ENCODE results near the gene BEND6. TPM values are rescaled to one million over a fixed set of nuclear protein-coding genes. Genes with fewer than 3 reads are reported as not detected.
"Not testable (repeated sequence)": the region's sequence is repeated elsewhere in the genome, so short reads cannot be mapped to it uniquely, and the experiment has no call there.

BEND6 gene
- total RNA-seq, 1 donor from 2014 or later = 1.3 TPM

DNA sequence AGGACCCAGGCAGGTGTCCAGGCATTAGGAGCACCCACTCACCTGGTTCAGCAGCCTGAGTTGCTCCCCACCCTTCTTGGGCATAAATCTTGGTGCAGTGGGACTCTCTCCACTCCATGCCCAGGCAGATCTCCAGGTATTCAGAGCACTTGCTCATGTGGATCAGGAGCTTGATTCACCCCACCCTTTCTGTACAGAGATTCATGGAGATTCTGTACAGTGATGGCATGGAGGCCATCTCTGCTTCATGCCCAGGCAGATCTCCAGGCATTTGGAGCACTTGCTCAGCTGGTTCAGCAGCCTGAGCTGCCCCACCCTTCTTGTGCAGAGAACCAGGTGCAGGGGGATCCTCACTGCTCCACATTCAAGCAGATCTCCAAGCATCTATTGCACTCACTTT lies 44.1 kb downstream of the BEND6 start:
- TF ChIP-seq, protein P1, sequence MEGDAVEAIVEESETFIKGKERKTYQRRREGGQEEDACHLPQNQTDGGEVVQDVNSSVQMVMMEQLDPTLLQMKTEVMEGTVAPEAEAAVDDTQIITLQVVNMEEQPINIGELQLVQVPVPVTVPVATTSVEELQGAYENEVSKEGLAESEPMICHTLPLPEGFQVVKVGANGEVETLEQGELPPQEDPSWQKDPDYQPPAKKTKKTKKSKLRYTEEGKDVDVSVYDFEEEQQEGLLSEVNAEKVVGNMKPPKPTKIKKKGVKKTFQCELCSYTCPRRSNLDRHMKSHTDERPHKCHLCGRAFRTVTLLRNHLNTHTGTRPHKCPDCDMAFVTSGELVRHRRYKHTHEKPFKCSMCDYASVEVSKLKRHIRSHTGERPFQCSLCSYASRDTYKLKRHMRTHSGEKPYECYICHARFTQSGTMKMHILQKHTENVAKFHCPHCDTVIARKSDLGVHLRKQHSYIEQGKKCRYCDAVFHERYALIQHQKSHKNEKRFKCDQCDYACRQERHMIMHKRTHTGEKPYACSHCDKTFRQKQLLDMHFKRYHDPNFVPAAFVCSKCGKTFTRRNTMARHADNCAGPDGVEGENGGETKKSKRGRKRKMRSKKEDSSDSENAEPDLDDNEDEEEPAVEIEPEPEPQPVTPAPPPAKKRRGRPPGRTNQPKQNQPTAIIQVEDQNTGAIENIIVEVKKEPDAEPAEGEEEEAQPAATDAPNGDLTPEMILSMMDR (conservative IDR thresholded peaks at IDR 0.05) = no peak
- Mint-ChIP-seq H3K4me1 (ENCODE audit: unreplicated experiment) (no peaks in the 10 kb centered on the region), H3K27me3 (no peaks in the 10 kb centered on the region), H3K4me3 (peak overlapping the region; percentile 69), H3K27ac (peak overlapping the region; percentile 74), H3K36me3 (no peaks in the 10 kb centered on the region), H3K9me3 (no peaks in the 10 kb centered on the region)
- DNase-seq (ENCODE audit: extremely low spot score, unreplicated experiment) = no peak

DNA sequence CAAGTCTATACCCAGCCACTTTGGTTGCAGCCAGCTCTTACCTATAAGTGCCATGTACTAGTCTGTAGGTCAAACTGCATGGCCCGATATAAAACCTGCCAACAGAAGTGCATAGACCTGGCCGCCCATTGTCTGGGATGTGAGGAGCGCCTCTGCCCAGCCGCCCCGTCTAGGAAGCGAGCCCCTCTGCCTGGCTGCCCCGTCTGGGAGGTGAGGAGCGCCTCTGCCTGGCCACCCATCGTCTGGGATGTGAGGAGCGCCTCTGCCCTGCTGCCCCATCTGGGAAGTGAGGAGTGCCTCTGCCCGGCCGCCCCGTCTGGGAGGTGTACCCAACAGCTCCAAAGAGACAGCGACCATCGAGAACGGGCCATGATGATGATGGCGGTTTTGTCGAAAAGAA lies 44.8 kb downstream of the BEND6 start:
- not testable (repeated sequence) for H3K9me3 Mint-ChIP-seq; H3K4me3 Mint-ChIP-seq; H3K27me3 Mint-ChIP-seq; H3K27ac Mint-ChIP-seq; H3K4me1 Mint-ChIP-seq (ENCODE audit: unreplicated experiment); DNase-seq (ENCODE audit: extremely low spot score, unreplicated experiment); H3K36me3 Mint-ChIP-seq

DNA sequence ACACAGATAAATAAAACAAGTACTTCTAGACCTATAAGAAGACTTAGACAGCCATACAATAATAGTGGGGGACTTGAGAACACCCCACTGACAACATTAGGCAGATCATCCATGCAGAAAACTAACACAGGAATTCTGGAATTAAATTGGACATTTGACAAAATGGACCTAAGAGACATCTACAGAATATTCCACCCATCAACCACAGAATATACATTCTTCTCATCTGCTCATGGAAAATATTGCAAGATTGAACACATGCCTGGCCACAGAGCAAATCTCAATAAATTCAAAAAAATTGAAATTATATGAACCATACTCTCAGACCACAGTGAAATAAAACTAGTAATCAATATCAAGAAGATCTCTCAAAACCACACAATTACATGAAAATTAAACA lies 47.3 kb downstream of the BEND6 start:
- Mint-ChIP-seq H3K9me3 (no peaks in the 10 kb centered on the region), H3K27me3 (no peaks in the 10 kb centered on the region), H3K4me1 (ENCODE audit: unreplicated experiment) (no peaks in the 10 kb centered on the region), H3K27ac (no peak overlapping the region), H3K36me3 (no peaks in the 10 kb centered on the region), H3K4me3 (no peak overlapping the region)
- DNase-seq (ENCODE audit: extremely low spot score, unreplicated experiment) = no peak
- TF ChIP-seq, protein P1 (conservative IDR thresholded peaks at IDR 0.05) = no peak

DNA sequence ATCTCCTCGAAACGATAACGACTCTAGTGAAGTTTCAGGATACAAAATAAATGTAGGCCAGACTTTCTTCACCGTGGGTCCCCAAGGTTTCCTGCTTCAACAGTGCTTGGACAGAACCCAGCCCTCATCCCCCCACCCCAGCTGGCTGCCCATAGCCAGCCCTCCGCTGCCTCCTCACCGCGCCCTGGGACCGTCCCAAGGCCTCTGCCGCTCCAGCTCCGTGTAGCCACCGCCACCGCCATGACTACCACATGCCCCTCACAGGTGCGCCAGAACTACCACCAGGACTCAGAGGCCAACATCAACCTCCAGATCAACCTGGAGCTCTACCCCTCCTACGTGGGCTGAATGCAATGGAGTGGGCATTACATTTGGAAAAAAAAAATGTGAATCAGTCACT lies 49.4 kb downstream of the BEND6 start:
- TF ChIP-seq, protein P1 (conservative IDR thresholded peaks at IDR 0.05) = no peak
- no peak overlapping the region for H3K4me3 Mint-ChIP-seq
- DNase-seq (ENCODE audit: extremely low spot score, unreplicated experiment) = no peak
- no peak overlapping the region for H3K27ac Mint-ChIP-seq
- no peaks in the 10 kb centered on the region for H3K36me3 Mint-ChIP-seq
- H3K27me3 Mint-ChIP-seq = no peaks in the 10 kb centered on the region
- H3K4me1 Mint-ChIP-seq (ENCODE audit: unreplicated experiment) = no peaks in the 10 kb centered on the region
- H3K9me3 Mint-ChIP-seq = no peaks in the 10 kb centered on the region

DNA sequence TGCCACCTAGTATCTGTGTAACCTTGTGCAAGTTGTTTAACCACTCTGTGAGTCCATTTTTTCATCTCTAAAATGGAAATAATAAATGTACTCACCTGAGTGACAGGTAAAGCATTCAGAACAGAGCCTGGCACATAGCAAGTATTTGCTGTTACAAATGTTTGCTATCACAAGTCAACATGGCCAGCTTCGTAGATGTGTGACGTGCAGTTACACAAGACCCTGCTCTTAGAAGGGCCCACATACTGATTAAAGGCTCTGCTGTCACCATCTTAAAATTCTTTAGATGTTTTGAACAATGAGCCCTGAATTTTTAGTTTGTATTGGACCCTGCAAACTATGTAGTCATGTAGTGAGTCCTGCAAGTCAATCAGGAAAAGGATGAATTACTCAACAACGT lies 51.2 kb downstream of the BEND6 start:
- no peak overlapping the region for H3K27ac Mint-ChIP-seq
- no peaks in the 10 kb centered on the region for H3K36me3 Mint-ChIP-seq
- H3K27me3 Mint-ChIP-seq = no peaks in the 10 kb centered on the region
- no peak overlapping the region for H3K4me3 Mint-ChIP-seq
- TF ChIP-seq, protein P1 (conservative IDR thresholded peaks at IDR 0.05) = no peak
- no peaks in the 10 kb centered on the region for H3K9me3 Mint-ChIP-seq
- no peaks in the 10 kb centered on the region for H3K4me1 Mint-ChIP-seq (ENCODE audit: unreplicated experiment)
- no peak for DNase-seq (ENCODE audit: extremely low spot score, unreplicated experiment)

DNA sequence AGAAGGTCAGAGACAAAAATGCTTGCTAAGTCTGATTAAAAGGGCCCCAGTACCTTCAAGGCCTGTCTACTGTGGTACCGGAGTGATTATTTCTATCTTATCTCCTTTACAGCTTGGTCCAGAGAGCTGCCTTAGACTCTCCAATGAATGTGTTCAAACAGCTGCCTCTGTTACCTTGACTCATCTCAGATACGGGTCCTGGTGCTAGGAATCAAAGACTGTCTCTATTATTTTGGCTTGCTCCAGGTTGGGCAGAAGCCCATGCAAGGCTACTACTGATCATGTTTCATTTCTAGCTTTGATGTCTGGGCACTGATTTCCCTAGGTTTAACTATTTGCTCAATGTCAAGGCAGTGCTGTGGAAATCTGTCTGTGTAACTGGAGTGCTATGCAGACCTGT lies 53.2 kb downstream of the BEND6 start:
- H3K4me3 Mint-ChIP-seq; H3K36me3 Mint-ChIP-seq; DNase-seq (ENCODE audit: extremely low spot score, unreplicated experiment); H3K27me3 Mint-ChIP-seq; H3K27ac Mint-ChIP-seq; H3K4me1 Mint-ChIP-seq (ENCODE audit: unreplicated experiment); H3K9me3 Mint-ChIP-seq: not testable (repeated sequence)

DNA sequence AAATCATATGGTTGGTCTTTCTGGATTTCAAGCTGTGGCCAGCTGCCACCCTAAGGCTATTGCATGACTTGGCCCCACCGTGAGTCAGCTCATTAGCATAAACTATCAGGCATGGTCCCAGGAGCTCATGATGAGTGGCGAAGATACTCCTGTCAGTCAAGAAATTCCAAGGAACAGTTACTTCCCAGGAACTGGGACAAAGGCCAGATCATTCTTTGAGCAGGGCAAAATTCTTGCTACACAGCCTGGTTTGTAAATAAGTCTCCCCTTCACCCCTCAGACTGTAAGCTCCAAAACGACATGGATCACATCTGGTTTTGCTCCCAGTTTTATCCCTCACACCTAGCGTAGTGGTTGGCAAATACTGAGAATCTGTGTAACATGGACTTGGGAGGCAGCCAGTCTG lies 58.6 kb downstream of the BEND6 start:
- H3K27ac Mint-ChIP-seq = no peak overlapping the region
- no peak for DNase-seq (ENCODE audit: extremely low spot score, unreplicated experiment)
- TF ChIP-seq, protein P1 (conservative IDR thresholded peaks at IDR 0.05) = no peak
- no peaks in the 10 kb centered on the region for H3K9me3 Mint-ChIP-seq
- H3K4me3 Mint-ChIP-seq = no peak overlapping the region
- no peaks in the 10 kb centered on the region for H3K36me3 Mint-ChIP-seq
- no peaks in the 10 kb centered on the region for H3K27me3 Mint-ChIP-seq
- H3K4me1 Mint-ChIP-seq (ENCODE audit: unreplicated experiment) = no peaks in the 10 kb centered on the region

Measured in type B pancreatic cell (in vitro differentiated cells).